ENCODE results near the gene KIRREL3. TPM values are rescaled to one million over a fixed set of nuclear protein-coding genes. Genes with fewer than 3 reads are reported as not detected.

Gene KIRREL3
- total and polyA plus RNA-seq, 3 experiments from 2014 or later: not detected

- no peak for DNase-seq
- Histone ChIP-seq H3K4me3 (ENCODE audit: low read length) (no peak overlapping the region), H3K4me1 (ENCODE audit: insufficient read depth, low read length) (no peaks in the 10 kb centered on the region), H3K27ac (ENCODE audit: low read depth, low read length) (no peak overlapping the region), H3K27me3 (ENCODE audit: insufficient read depth, low read length, poor library complexity, severe bottlenecking) (no peaks in the 10 kb centered on the region), H3K9me3 (ENCODE audit: low read length) (no peaks in the 10 kb centered on the region), H3K36me3 (ENCODE audit: insufficient read depth, low read length) (no peaks in the 10 kb centered on the region)
- Mint-ChIP-seq H3K27me3 (peaks cover 0 to 3% of the 10 kb centered on the region in 2 donors), H3K4me3 (no peak overlapping the region), H3K9me3 (peaks cover 0 to 2% (median 0%) of the 10 kb centered on the region in 5 donors), H3K36me3 (no peaks in the 10 kb centered on the region), H3K4me1 (peaks cover 0 to 3% (median 2%) of the 10 kb centered on the region in 3 donors), H3K27ac (no peak overlapping the region)
- POLR2A ChIA-PET: no interaction called here
- CTCF ChIA-PET: no interaction called here
These were observed 548.1 kb downstream of the KIRREL3 start for GRCh38 chr11:126452241-126453101.

- Histone ChIP-seq H3K4me1 (ENCODE audit: insufficient read depth, low read length) (no peaks in the 10 kb centered on the region), H3K9me3 (ENCODE audit: low read length) (no peaks in the 10 kb centered on the region), H3K4me3 (ENCODE audit: low read length) (no peak overlapping the region), H3K27ac (ENCODE audit: low read depth, low read length) (no peak overlapping the region), H3K36me3 (ENCODE audit: insufficient read depth, low read length) (no peaks in the 10 kb centered on the region), H3K27me3 (ENCODE audit: insufficient read depth, low read length, poor library complexity, severe bottlenecking) (no peaks in the 10 kb centered on the region)
- H3K4me1 Mint-ChIP-seq: peaks cover 0 to 3% (median 2%) of the 10 kb centered on the region in 3 donors
- POLR2A ChIA-PET: no interaction called here
- DNase-seq: no peak
- peaks cover 0 to 3% of the 10 kb centered on the region in 2 donors for H3K27me3 Mint-ChIP-seq
- no peaks in the 10 kb centered on the region for H3K36me3 Mint-ChIP-seq
- H3K4me3 Mint-ChIP-seq: no peak overlapping the region
- H3K27ac Mint-ChIP-seq: no peak overlapping the region
- peaks cover 0 to 2% (median 0%) of the 10 kb centered on the region in 5 donors for H3K9me3 Mint-ChIP-seq
- CTCF ChIA-PET: no interaction called here
These were observed 549.3 kb downstream of the KIRREL3 start for GRCh38 chr11:126451211-126451802.

GRCh38 chr11:126450806-126451205, 549.8 kb downstream of the KIRREL3 start:
- Histone ChIP-seq H3K4me3 (ENCODE audit: low read length) (no peak overlapping the region), H3K36me3 (ENCODE audit: insufficient read depth, low read length) (no peaks in the 10 kb centered on the region), H3K9me3 (ENCODE audit: low read length) (no peaks in the 10 kb centered on the region), H3K27me3 (ENCODE audit: insufficient read depth, low read length, poor library complexity, severe bottlenecking) (no peaks in the 10 kb centered on the region), H3K4me1 (ENCODE audit: insufficient read depth, low read length) (no peaks in the 10 kb centered on the region), H3K27ac (ENCODE audit: low read depth, low read length) (no peak overlapping the region)
- H3K4me1 Mint-ChIP-seq: peaks cover 0 to 3% (median 2%) of the 10 kb centered on the region in 3 donors
- ChIA-PET CTCF (no interaction called here), POLR2A (no interaction called here)
- H3K27ac Mint-ChIP-seq: no peak overlapping the region
- peaks cover 0 to 3% of the 10 kb centered on the region in 2 donors for H3K27me3 Mint-ChIP-seq
- DNase-seq: no peak
- no peak overlapping the region for H3K4me3 Mint-ChIP-seq
- peaks cover 0 to 2% (median 0%) of the 10 kb centered on the region in 5 donors for H3K9me3 Mint-ChIP-seq
- H3K36me3 Mint-ChIP-seq: no peaks in the 10 kb centered on the region

- CTCF ChIA-PET: no interaction called here
- Histone ChIP-seq H3K27ac (ENCODE audit: low read depth, low read length) (no peak overlapping the region), H3K4me3 (ENCODE audit: low read length) (no peak overlapping the region), H3K27me3 (ENCODE audit: insufficient read depth, low read length, poor library complexity, severe bottlenecking) (no peaks in the 10 kb centered on the region), H3K36me3 (ENCODE audit: insufficient read depth, low read length) (no peaks in the 10 kb centered on the region), H3K4me1 (ENCODE audit: insufficient read depth, low read length) (no peaks in the 10 kb centered on the region), H3K9me3 (ENCODE audit: low read length) (no peaks in the 10 kb centered on the region)
- no peak for DNase-seq
- Mint-ChIP-seq H3K4me3 (no peak overlapping the region), H3K9me3 (peaks cover 0 to 2% (median 0%) of the 10 kb centered on the region in 5 donors), H3K27me3 (peaks cover 0 to 2% of the 10 kb centered on the region in 2 donors), H3K36me3 (no peaks in the 10 kb centered on the region), H3K27ac (peak overlapping the region in 1 of 8 donors; percentile 40), H3K4me1 (peaks cover 0 to 3% (median 2%) of the 10 kb centered on the region in 3 donors)
- POLR2A ChIA-PET: no interaction called here
These were observed 550.4 kb downstream of the KIRREL3 start for GRCh38 chr11:126450198-126450597.

GRCh38 chr11:126446581-126446980, 554.0 kb downstream of the KIRREL3 start:
- Histone ChIP-seq H3K9me3 (ENCODE audit: low read length) (no peaks in the 10 kb centered on the region), H3K36me3 (ENCODE audit: insufficient read depth, low read length) (no peaks in the 10 kb centered on the region), H3K4me1 (ENCODE audit: insufficient read depth, low read length) (no peaks in the 10 kb centered on the region), H3K27ac (ENCODE audit: low read depth, low read length) (no peak overlapping the region), H3K4me3 (ENCODE audit: low read length) (no peak overlapping the region), H3K27me3 (ENCODE audit: insufficient read depth, low read length, poor library complexity, severe bottlenecking) (no peaks in the 10 kb centered on the region)
- Mint-ChIP-seq H3K9me3 (peaks cover 0 to 2% (median 0%) of the 10 kb centered on the region in 5 donors), H3K27me3 (peaks cover 5 to 15% of the 10 kb centered on the region in 2 donors), H3K4me3 (no peak overlapping the region), H3K36me3 (no peaks in the 10 kb centered on the region), H3K4me1 (peaks cover 0 to 3% (median 2%) of the 10 kb centered on the region in 3 donors), H3K27ac (no peak overlapping the region)
- DNase-seq: no peak
- ChIA-PET CTCF (interaction anchor here (0.7 to 1.2 kb wide), 2 partner anchors 34 to 77 kb away, joined by 3 to 6 read pairs; no protein-coding TSS in a partner anchor), POLR2A (no interaction called here)

GRCh38 chr11:126444072-126444471, 556.5 kb downstream of the KIRREL3 start:
- Mint-ChIP-seq H3K36me3 (no peaks in the 10 kb centered on the region), H3K9me3 (no peaks in the 10 kb centered on the region), H3K4me3 (no peak overlapping the region), H3K27ac (no peak overlapping the region), H3K27me3 (peaks cover 5 to 23% of the 10 kb centered on the region in 2 donors), H3K4me1 (peaks cover 4 to 6% (median 4%) of the 10 kb centered on the region in 3 donors)
- Histone ChIP-seq H3K4me3 (ENCODE audit: low read length) (no peak overlapping the region), H3K27ac (ENCODE audit: low read depth, low read length) (no peak overlapping the region), H3K36me3 (ENCODE audit: insufficient read depth, low read length) (no peaks in the 10 kb centered on the region), H3K27me3 (ENCODE audit: insufficient read depth, low read length, poor library complexity, severe bottlenecking) (no peaks in the 10 kb centered on the region), H3K4me1 (ENCODE audit: insufficient read depth, low read length) (no peaks in the 10 kb centered on the region), H3K9me3 (ENCODE audit: low read length) (no peaks in the 10 kb centered on the region)
- DNase-seq: no peak
- POLR2A ChIA-PET: no interaction called here
- CTCF ChIA-PET: interaction anchor here (6.4 kb wide), 1 partner anchor 38 kb away, joined by 90 read pairs; no protein-coding TSS in a partner anchor

GRCh38 chr11:126443120-126443519, 557.5 kb downstream of the KIRREL3 start:
- Mint-ChIP-seq H3K9me3 (no peaks in the 10 kb centered on the region), H3K27me3 (peaks cover 5 to 23% of the 10 kb centered on the region in 2 donors), H3K36me3 (no peaks in the 10 kb centered on the region), H3K4me3 (no peak overlapping the region), H3K27ac (no peak overlapping the region), H3K4me1 (peaks cover 4 to 6% (median 4%) of the 10 kb centered on the region in 3 donors)
- H3K4me3 ChIP-seq (ENCODE audit: low read length): no peak overlapping the region
- H3K27me3 ChIP-seq (ENCODE audit: insufficient read depth, low read length, poor library complexity, severe bottlenecking): no peaks in the 10 kb centered on the region
- H3K4me1 ChIP-seq (ENCODE audit: insufficient read depth, low read length): no peaks in the 10 kb centered on the region
- H3K36me3 ChIP-seq (ENCODE audit: insufficient read depth, low read length): no peaks in the 10 kb centered on the region
- CTCF ChIA-PET: interaction anchor here (6.4 kb wide), 1 partner anchor 39 kb away, joined by 90 read pairs; no protein-coding TSS in a partner anchor
- no peak for DNase-seq
- POLR2A ChIA-PET: no interaction called here
- no peaks in the 10 kb centered on the region for H3K9me3 ChIP-seq (ENCODE audit: low read length)
- no peak overlapping the region for H3K27ac ChIP-seq (ENCODE audit: low read depth, low read length)

Measured in CD8-positive, alpha-beta memory T cell (primary cell).